Left lung (tissue), 10 donors: ENCODE measurements around the gene LCE2A. TPM values are rescaled to one million over a fixed set of nuclear protein-coding genes. Genes with fewer than 3 reads are reported as not detected.
"Not testable (repeated sequence)": the region's sequence is repeated elsewhere in the genome, so short reads cannot be mapped to it uniquely, and the experiment has no call there.

Experiments
- ATAC-seq: fragments of 200-7000 bp; cut with Tn5 transposase; one replicate; pipeline ENCODE4 v1.9.1; 2020; ENCODE audit warnings: moderate library complexity
- DNase-seq, 4 donors: peaks; one replicate each; pipeline ENCODE4 v3.0.0-alpha.2; 2013 to 2020
- H3K27ac ChIP-seq, 2 donors: fragments of 200-600 bp; sonication (generic) in 1 of 2; one replicate each; pipeline versions ENCODE4 v1.5.0 to v1.8.0; 2020 to 2021
- H3K27me3 ChIP-seq, 2 donors: fragments of 200-600 bp; sonication (generic) in 1 of 2; one replicate each; pipeline versions ENCODE4 v1.5.0 to v1.8.0; 2020 to 2021
- H3K36me3 ChIP-seq, 2 donors: fragments of 200-600 bp; sonication (generic) in 1 of 2; one replicate each; pipeline versions ENCODE4 v1.5.0 to v1.8.0; 2020 to 2021
- H3K4me1 ChIP-seq, 2 donors: fragments of 200-600 bp; one replicate each; pipeline ENCODE4 v1.8.0; 2021
- H3K4me3 ChIP-seq, 2 donors: fragments of 200-600 bp; sonication (generic) in 1 of 2; one replicate each; pipeline versions ENCODE4 v1.5.0 to v1.8.0; 2020 to 2021; ENCODE audit warnings: mild to moderate bottlenecking in 1 of 2
- H3K9me3 ChIP-seq, 2 donors: fragments of 200-600 bp; sonication (generic) in 1 of 2; one replicate each; pipeline versions ENCODE4 v1.5.0 to v1.8.0; 2020 to 2021
- CTCF ChIP-seq, 2 donors: fragments of 200-600 bp; sonication (generic) in 1 of 2; IDR thresholded peaks; one replicate each; pipeline versions ENCODE4 v1.5.0 to v1.8.0; 2021; ENCODE audit warnings: antibody characterized with exemption in 2 of 2
- intact Hi-C, 2 donors: fragments of 100-400 bp; cut with DNase I; formaldehyde crosslinking; loops; one replicate each; pipeline versions ENCODE4 v1.11.2 to v1.14.2; 2022
- polyA plus RNA-seq, 6 donors: library from polyadenylated mRNA; unstranded; fragments of 120-200 nt; gene quantifications; one replicate each; pipeline ENCODE4 v1.2.1, GENCODE V29; 2013; ENCODE audit not compliant: insufficient read length in 6 of 6
- total RNA-seq, 2 donors: library from RNA; stranded (reverse); fragmentation: NEBNext Ultra II Directional; extraction: Animal tissue kit (Norgen Biotek cat#: 25700); gene quantifications; one replicate each; pipeline ENCODE4 v1.2.1, GENCODE V29; 2021
- donor health status: DM: no; HTN: yes; CAD: no.
- donor health status: DM: no; HTN: no; CAD: no.

The LCE2A gene
- total and polyA plus RNA-seq, 8 donors = not detected

DNA sequence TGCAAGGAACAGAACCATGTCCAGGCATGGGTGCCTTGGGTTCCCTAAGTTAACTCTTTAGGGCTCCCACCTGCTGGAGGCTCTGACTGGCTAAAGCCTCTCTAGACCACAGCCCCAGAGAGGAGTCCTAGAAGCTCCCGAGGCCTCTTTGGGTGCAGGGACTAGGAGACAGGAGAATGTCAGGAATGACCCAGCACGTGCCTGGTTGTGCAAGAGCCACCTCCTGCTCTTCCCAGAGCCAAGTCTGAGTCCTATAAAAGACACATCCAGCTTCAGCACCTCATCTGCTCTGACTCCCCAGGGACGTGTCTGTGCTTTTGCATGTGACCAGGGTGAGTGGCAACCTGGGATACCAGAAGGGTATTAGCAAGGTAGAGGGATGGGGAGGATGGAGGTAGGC, 35.0 kb upstream of the LCE2A start, which contains the start of gene LCE2D:
LCE2D (plus strand) TSS at position 283 of the 400 bp plus-strand sequence. CDS start 726 bp downstream, outside the sequence.
- H3K4me1 ChIP-seq = no peaks in the 10 kb centered on the region
- no peaks in the 10 kb centered on the region for H3K9me3 ChIP-seq
- no peak for ATAC-seq
- H3K36me3 ChIP-seq = no peaks in the 10 kb centered on the region
- H3K4me3 ChIP-seq = no peak within 1 kb of the TSS
- TF ChIP-seq CTCF (IDR thresholded peaks at IDR 0.05) = no peak
- DNase-seq = no peak
- H3K27ac ChIP-seq = no peak within 1 kb of the TSS
- intact Hi-C loops = no loop called here
- peaks cover 0 to 7% of the 10 kb centered on the region in 2 donors for H3K27me3 ChIP-seq

DNA sequence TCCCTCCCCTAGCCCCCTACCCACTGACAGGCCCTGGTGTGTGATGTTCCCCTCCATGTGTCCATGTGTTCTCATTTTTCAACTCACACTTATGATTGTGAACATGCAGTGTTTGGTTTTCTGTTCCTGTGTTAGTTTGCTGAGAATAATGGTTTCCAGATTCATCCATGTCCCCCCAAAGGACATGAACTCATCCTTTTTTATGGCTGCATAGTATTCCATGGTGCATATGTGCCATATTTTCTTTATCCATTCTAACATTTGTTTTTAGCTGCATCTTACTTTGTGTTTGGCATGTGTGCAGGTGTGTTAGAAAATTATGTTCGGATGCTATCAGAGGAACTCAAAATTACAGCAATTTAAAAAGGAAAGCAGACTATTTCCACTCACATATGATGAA, 32.0 kb upstream of the LCE2A start:
- ATAC-seq, H3K27me3 ChIP-seq, DNase-seq, H3K4me1 ChIP-seq, H3K27ac ChIP-seq, H3K4me3 ChIP-seq, H3K9me3 ChIP-seq, H3K36me3 ChIP-seq, intact Hi-C loops: not testable (repeated sequence)

DNA sequence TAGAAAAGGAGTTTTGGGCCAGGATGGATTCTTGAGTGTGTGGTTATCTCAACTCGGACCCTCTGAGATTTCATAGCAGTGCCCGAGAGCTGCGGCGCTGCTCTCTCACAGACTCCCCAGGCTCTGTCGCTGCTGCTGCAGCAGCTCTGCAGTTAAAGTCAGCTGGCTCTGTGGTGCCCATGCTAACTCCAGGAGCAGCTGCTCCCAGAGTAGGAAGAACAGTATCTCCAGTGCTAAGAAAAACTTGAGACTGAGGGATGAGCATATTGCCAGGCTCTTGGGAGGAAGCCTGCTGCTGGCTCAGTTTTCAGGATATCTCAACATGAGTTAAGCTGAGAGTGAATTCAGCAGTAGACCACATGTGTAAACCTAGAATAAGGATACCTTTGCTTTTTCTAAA, 30.5 kb upstream of the LCE2A start:
- Histone ChIP-seq H3K9me3 (no peaks in the 10 kb centered on the region), H3K36me3 (no peaks in the 10 kb centered on the region), H3K4me3 (no peak overlapping the region), H3K27me3 (peaks cover 0 to 7% of the 10 kb centered on the region in 2 donors), H3K4me1 (no peaks in the 10 kb centered on the region), H3K27ac (no peak overlapping the region)
- no peak for TF ChIP-seq CTCF (IDR thresholded peaks at IDR 0.05)
- ATAC-seq (no peak), DNase-seq (no peak)
- intact Hi-C loops = no loop called here

GRCh38 chr1:152673016-152673415, 25.1 kb upstream of the LCE2A start:
- H3K36me3 ChIP-seq = no peaks in the 10 kb centered on the region
- no peak for ATAC-seq

GRCh38 chr1:152674983-152675382, 23.2 kb upstream of the LCE2A start, which contains the start of gene LCE2C:
Gene LCE2C (plus strand): TSS chr1:152675279. CDS start chr1:152676016, 737 bp downstream.
- ATAC-seq, intact Hi-C loops: not testable (repeated sequence)

More at GRCh38 chr1:152673016-152673415, 25.1 kb upstream of the LCE2A start:
- Histone ChIP-seq H3K4me3 (no peak overlapping the region), H3K27me3 (no peaks in the 10 kb centered on the region), H3K9me3 (no peaks in the 10 kb centered on the region), H3K4me1 (no peaks in the 10 kb centered on the region), H3K27ac (no peak overlapping the region)
- TF ChIP-seq CTCF (IDR thresholded peaks at IDR 0.05) = no peak
- no peak for DNase-seq
- intact Hi-C loops = no loop called here

GRCh38 chr1:152679459-152679858, 18.7 kb upstream of the LCE2A start:
- ATAC-seq (no peak), DNase-seq (no peak)
- Histone ChIP-seq H3K4me3 (no peak overlapping the region), H3K27ac (no peak overlapping the region), H3K36me3 (no peaks in the 10 kb centered on the region), H3K9me3 (no peaks in the 10 kb centered on the region), H3K27me3 (peaks cover 0 to 7% of the 10 kb centered on the region in 2 donors), H3K4me1 (no peaks in the 10 kb centered on the region)
- TF ChIP-seq CTCF (IDR thresholded peaks at IDR 0.05) = no peak
- intact Hi-C loops = no loop called here

More at GRCh38 chr1:152674983-152675382, 23.2 kb upstream of the LCE2A start, which contains the start of gene LCE2C:
- H3K27me3 ChIP-seq, H3K4me3 ChIP-seq, H3K9me3 ChIP-seq, H3K27ac ChIP-seq, H3K4me1 ChIP-seq, H3K36me3 ChIP-seq, DNase-seq: not testable (repeated sequence)
